HG03432 (cell line): ENCODE results near the gene UVRAG.

Experiments
- ATAC-seq: cut with Tn5 transposase; IDR thresholded peaks from one replicate; pipeline ENCODE4 v1.9.1; 2021; ENCODE audit warnings: mild to moderate bottlenecking, moderate library complexity; ENCODE audit not compliant: unreplicated experiment

Gene UVRAG

GRCh38 chr11:76086743-76087635 lies 272.0 kb downstream of the UVRAG start:
- ATAC-seq: no peak

GRCh38 chr11:76087749-76088148 lies 272.7 kb downstream of the UVRAG start:
- ATAC-seq: no peak

DNA sequence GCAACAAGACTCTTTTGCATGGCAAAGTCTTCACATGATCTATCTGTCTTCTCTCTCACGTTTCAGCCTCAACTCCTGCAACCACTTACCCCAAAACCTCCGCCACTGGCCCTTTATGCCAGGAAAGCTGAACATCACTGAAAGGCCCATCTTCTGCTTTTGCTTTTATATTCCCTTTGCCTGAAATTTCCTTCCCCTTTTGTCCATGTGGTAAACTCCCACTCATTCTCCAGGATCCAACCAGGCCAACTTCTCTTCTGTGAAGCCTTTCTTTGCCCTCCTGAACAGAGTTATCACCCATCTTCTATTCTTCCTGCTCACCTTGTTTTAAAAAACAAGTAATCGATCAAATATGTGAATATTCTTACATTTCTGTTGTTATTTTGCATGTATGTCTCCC lies 273.5 kb downstream of the UVRAG start:
- no peak for ATAC-seq

GRCh38 chr11:76090174-76090573 lies 275.2 kb downstream of the UVRAG start:
- no peak for ATAC-seq

DNA sequence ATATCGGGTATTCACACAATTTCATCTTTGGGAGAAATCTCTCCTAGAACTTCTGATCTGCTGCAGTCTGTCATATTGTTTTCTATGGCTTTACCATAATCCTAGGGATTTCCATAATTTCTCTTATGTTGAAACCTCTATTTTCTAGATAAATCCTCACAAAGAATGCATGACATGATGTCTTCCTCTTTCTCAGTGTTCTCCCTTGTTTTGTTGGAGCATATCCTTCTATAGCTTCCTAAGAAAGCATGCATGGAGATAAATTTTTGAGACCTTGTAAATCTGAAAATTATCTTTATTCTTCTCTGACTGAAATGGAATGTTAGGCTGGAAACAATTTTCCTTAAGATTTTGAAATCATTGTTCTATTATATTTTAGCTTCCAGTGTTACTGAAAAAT lies 275.8 kb downstream of the UVRAG start:
- ATAC-seq: no peak

DNA sequence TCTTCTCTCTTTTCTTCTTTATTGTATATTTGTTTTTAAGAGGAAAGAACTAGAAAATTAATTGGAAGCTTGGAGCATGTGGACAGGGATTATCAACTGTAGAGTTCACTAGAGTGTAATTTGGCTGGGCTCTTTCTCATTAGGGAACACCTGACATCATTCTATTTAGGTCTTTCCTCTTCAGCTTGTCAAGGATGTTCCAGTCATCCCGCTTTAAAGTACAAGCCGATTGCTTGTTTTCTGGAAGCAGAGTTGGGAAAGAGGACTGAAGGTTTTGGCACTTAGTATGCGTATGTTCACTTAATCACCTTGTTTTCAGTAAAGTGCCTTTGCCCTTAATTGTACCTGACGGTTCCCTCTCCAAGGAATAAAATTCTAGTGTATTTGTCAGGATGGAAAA lies 279.7 kb downstream of the UVRAG start:
- no peak for ATAC-seq

- ATAC-seq: no peak
Measured at GRCh38 chr11:76095891-76096290, 280.9 kb downstream of the UVRAG start.

GRCh38 chr11:76096552-76096951 lies 281.5 kb downstream of the UVRAG start:
- no peak for ATAC-seq

DNA sequence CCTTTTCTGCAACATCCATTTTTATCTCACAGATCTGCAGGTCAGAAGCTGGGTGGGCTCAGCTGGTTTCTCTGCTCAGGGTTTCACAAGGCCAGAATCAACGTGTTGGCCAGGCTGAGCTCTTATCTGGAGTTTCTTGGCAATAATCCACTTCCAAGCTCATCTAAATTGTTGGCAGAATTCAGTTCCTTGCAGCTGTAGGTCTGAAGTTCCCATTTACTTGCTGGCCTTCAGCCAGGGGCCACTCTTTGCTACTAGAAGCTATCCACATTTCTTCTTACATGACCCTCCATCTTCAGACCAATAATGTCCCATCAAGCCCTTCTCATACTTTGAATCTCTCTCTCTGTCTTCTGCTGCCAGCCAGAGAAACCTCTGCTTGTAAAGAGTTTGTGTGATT lies 287.8 kb downstream of the UVRAG start:
- no peak for ATAC-seq

DNA sequence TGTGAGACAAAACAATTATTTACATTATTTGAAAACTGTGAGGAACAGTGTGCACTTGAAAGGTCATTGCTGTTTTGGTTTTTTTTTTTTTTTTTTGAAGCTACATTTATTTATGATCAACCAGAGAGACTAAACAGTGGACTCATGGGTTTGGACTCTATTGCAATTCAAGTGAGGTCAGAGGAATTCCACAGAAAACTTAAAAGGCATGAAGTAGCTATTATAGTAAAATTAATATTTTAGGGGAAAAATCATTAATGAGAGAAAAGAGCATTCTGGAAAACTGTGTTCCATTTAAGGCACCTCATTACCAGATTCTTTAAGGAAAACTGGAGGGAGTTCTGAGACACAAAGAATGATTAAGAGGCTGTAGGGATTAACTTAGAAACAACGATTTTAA lies 288.4 kb downstream of the UVRAG start:
- ATAC-seq: no peak

- ATAC-seq: no peak
Measured at GRCh38 chr11:76104285-76104684, 289.3 kb downstream of the UVRAG start.

DNA sequence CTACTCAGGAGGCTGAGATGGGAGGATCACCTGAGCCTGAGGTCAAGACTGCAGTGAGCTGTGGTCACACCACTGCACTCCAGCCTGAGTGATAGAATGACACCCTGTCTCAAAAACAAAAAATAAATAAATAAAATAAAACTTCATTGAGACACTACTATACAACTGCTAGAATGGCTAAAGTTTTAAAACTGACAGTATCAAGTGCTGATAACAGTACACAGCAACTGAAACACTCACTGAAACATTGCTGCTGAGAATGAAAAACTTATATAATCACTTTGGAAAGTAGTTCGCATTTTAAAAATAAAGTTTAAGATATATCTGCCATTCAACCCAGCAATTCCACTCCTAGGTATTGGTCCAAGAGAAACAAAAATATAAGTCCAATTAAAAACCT lies 290.6 kb downstream of the UVRAG start:
- ATAC-seq: no peak

- ATAC-seq: no peak
Measured at GRCh38 chr11:76107971-76108370, 293.0 kb downstream of the UVRAG start.

DNA sequence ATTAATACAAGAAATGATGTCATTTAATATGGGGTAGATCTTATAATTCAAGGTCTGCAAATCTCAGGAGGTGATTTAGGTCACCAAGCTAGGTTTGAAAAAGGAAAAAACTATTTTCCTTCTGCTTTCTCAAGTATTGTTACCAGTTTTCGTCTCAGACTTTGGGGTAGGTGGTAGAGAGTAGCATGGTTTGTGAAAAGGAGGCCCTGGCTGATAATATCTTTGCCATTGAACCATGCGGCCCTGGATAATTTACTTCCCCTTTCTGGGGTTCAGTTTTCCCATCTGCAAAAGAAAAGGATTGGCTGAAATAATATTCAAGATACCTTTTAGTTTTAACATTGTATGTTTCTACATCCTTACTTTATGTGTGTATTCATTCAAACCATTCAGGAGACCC lies 299.2 kb downstream of the UVRAG start:
- no peak for ATAC-seq

GRCh38 chr11:76115555-76115954 lies 300.5 kb downstream of the UVRAG start:
- ATAC-seq: no peak

GRCh38 chr11:76119032-76119431 lies 304.0 kb downstream of the UVRAG start:
- ATAC-seq: no peak

GRCh38 chr11:76119779-76120178 lies 304.8 kb downstream of the UVRAG start:
- no peak for ATAC-seq

DNA sequence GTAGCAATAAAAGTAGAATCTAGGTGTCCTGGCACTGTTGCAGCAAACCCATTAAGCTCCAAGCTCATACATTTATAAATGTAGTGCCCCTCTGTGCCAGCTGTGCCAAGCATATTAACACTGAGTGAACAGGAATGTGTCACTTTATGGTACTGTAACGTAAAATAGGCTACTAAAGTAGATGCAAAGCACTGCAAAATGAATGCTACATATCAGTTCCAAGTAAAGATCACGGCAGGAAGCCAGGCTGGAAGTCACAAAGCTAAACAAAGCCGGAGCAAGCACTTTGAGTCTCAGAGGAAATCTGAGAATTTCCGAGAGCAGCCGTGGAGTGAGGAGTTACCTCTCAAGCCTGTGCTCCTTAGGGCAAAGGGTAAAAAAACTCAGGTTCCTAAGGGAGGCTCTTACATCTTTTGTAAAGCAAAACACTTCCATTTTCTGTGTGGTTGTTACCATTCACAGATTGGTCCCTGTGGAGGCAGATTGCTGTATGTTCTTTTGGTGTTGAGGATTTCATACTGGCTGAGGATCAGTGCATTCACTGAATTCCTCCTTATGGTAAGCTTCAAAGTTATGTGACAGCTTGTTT lies 305.6 kb downstream of the UVRAG start:
- no peak for ATAC-seq

GRCh38 chr11:76123248-76123647 lies 308.2 kb downstream of the UVRAG start:
- no peak for ATAC-seq

DNA sequence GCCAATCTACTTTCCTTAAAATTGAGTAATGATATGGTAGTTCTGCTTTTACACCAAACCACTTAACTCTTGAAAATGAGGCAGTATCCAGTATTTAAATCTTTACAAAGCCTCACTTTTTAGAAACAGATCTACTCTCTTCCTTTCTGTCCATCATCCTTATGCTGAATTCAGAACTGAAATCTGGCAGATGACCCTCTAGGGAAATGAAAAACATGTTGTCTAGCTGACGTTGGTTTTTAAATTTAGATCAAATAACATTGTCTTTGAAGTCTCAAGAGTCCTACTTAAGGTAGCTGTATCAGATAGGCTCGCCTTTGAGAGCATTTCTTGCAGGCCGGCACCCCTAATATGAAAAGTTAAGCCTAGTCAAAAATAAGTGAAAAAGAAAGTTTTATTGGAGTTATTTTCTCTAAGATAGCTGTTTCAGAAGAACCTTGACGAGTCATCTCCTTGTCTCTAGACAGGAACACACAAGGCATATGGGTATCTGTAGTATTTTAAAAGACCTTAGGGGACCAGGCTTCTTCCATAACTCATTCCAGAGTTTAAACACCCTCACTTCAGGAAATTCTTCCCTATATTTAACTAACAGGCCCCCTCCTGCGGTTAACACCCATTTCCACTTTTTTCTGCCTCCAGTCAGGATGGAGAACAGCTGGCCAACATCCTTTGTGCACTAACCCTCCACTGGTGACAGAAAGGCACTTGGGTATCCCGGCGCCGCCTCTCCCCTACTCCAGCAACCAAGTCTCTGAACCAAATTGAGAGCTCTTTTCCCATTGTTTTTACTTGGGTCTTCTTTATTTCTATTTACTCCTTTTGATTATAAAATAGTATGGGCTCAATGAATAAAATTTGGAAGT lies 310.1 kb downstream of the UVRAG start:
- ATAC-seq: peak; percentile 61

DNA sequence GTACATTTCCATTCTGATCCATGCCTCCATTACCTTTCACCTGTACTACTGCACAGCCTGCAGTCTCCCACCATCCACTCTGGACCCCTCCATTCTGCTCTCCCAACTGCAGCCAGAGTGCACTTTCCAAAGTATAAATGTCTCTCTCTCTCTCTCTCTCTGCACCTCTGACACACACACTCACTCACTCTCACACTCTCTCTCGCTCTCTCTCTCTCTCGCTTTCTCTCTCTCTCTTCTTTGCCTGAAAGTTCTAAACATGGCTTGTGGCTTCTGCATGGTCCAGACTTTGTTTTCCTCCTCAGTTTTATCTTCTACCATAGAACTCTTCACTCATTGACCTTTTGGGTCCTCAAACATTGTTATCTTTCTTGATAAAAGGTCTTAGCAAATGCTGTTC lies 314.7 kb downstream of the UVRAG start:
- no peak for ATAC-seq

DNA sequence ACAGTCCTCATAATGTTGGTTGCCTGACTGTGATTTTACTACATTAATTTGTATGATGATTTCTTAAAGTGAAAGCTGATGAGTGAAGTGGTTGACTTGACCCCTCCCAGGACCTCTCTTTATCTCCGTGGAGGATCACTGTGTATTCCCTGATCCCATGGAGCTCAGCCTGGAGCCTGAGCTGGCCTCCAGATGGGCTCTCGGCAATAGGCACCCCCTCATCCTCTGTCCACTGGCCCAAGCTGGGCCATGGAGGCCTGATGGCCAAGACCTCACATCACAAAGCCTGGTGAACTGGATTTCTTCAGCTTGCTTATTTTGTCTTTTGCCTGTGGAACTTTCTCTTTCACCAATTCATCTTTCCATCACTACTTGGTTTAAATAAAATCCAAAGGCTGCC lies 316.1 kb downstream of the UVRAG start:
- ATAC-seq: no peak
